ENCODE data around the gene FBXL15.

The FBXL15 gene

GRCh38 chr10:102401342-102401654 lies 19.3 kb upstream of the FBXL15 start:
- in situ Hi-C loops (cut with HindIII; ENCODE audit: low sequenced_read_pairs): no loop called here
- no peak for DNase-seq (ENCODE audit: low read depth)
- H3K4me3 ChIP-seq (ENCODE audit: low read depth, low read length): no peak overlapping the region
- TF ChIP-seq, protein P1, sequence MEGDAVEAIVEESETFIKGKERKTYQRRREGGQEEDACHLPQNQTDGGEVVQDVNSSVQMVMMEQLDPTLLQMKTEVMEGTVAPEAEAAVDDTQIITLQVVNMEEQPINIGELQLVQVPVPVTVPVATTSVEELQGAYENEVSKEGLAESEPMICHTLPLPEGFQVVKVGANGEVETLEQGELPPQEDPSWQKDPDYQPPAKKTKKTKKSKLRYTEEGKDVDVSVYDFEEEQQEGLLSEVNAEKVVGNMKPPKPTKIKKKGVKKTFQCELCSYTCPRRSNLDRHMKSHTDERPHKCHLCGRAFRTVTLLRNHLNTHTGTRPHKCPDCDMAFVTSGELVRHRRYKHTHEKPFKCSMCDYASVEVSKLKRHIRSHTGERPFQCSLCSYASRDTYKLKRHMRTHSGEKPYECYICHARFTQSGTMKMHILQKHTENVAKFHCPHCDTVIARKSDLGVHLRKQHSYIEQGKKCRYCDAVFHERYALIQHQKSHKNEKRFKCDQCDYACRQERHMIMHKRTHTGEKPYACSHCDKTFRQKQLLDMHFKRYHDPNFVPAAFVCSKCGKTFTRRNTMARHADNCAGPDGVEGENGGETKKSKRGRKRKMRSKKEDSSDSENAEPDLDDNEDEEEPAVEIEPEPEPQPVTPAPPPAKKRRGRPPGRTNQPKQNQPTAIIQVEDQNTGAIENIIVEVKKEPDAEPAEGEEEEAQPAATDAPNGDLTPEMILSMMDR (IDR thresholded peaks at IDR 0.05; ENCODE audit: low read depth, low read length, missing control alignments): no peak

GRCh38 chr10:102401735-102402511 lies 18.7 kb upstream of the FBXL15 start:
- TF ChIP-seq, protein P1 (IDR thresholded peaks at IDR 0.05; ENCODE audit: low read depth, low read length, missing control alignments): no peak
- in situ Hi-C loops (cut with HindIII; ENCODE audit: low sequenced_read_pairs): no loop called here
- DNase-seq (ENCODE audit: low read depth): no peak
- no peak overlapping the region for H3K4me3 ChIP-seq (ENCODE audit: low read depth, low read length)

DNA sequence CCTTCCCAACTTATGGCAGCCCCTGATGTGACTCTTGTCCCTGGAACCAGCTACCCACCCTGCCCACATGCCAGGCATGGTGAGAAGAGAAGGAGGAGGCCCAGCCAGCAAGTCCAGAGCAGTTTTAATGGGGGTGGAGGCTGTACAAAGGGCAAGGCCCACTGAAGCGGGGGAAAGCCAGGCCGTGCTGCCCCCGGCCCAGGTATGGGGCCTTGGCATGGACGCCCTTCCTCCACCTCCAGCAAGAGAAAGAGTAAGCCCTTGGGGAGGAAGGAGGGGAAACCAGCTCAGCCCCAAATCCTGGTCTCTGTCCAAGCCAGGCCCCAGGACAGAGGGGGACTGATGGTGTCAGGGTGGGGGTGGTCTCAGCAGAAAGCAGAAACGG lies 18.1 kb upstream of the FBXL15 start:
- TF ChIP-seq, protein P1 (IDR thresholded peaks at IDR 0.05; ENCODE audit: low read depth, low read length, missing control alignments): no peak
- no peak for DNase-seq (ENCODE audit: low read depth)
- in situ Hi-C loops (cut with HindIII; ENCODE audit: low sequenced_read_pairs): no loop called here
- H3K4me3 ChIP-seq (ENCODE audit: low read depth, low read length): no peak overlapping the region

DNA sequence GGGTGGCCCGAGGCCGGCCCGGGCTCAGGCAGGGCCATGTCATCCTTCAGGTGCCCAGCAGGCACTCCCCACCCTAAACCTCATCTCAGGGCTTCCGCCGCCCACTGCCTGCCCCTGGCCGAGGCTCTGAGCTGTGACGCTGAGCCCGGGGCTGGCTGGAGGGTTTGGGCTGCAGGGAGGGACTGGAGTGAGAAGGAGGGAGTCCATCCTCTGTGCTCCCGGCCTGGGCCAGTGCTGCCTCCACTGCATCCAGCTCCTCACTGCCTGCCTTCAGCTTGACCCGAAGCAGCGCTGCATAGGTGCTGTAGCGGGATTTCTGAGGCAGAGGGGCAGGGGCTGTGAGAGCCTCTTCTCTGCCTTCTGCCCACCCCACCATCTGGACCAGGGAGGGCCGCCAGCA lies 17.5 kb upstream of the FBXL15 start:
- no peak for DNase-seq (ENCODE audit: low read depth)
- in situ Hi-C loops (cut with HindIII; ENCODE audit: low sequenced_read_pairs): no loop called here
- H3K4me3 ChIP-seq (ENCODE audit: low read depth, low read length): no peak overlapping the region
- TF ChIP-seq, protein P1 (IDR thresholded peaks at IDR 0.05; ENCODE audit: low read depth, low read length, missing control alignments): no peak

GRCh38 chr10:102404361-102405107 lies 16.1 kb upstream of the FBXL15 start:
- no peak overlapping the region for H3K4me3 ChIP-seq (ENCODE audit: low read depth, low read length)
- in situ Hi-C loops (cut with HindIII; ENCODE audit: low sequenced_read_pairs): no loop called here
- no peak for DNase-seq (ENCODE audit: low read depth)
- TF ChIP-seq, protein P1 (IDR thresholded peaks at IDR 0.05; ENCODE audit: low read depth, low read length, missing control alignments): no peak

GRCh38 chr10:102405108-102405571 lies 15.5 kb upstream of the FBXL15 start:
- TF ChIP-seq, protein P1 (IDR thresholded peaks at IDR 0.05; ENCODE audit: low read depth, low read length, missing control alignments): no peak
- no peak overlapping the region for H3K4me3 ChIP-seq (ENCODE audit: low read depth, low read length)
- DNase-seq (ENCODE audit: low read depth): no peak
- in situ Hi-C loops (cut with HindIII; ENCODE audit: low sequenced_read_pairs): no loop called here

All from astrocyte of the cerebellum (primary cell).